Renal cortex interstitium (tissue), 11 donors: ENCODE measurements around the gene HAND2. TPM values are rescaled to one million over a fixed set of nuclear protein-coding genes. Genes with fewer than 3 reads are reported as not detected.

Experiments
- DNase-seq, 11 donors: peaks; one replicate each; pipeline ENCODE4 v3.0.0-alpha.2; 2013; ENCODE audit warnings: low read depth in 9 of 11, low spot score in 4 of 11; ENCODE audit errors: extremely low read depth in 1 of 11
- polyA plus RNA-seq, 3 donors: library from polyadenylated mRNA; unstranded; fragments of 120-200 nt; gene quantifications; one replicate each; pipeline ENCODE4 v1.2.1, GENCODE V29; 2013; ENCODE audit not compliant: insufficient read length in 3 of 3

HAND2 gene
- polyA plus RNA-seq, 3 donors: not detected

DNA sequence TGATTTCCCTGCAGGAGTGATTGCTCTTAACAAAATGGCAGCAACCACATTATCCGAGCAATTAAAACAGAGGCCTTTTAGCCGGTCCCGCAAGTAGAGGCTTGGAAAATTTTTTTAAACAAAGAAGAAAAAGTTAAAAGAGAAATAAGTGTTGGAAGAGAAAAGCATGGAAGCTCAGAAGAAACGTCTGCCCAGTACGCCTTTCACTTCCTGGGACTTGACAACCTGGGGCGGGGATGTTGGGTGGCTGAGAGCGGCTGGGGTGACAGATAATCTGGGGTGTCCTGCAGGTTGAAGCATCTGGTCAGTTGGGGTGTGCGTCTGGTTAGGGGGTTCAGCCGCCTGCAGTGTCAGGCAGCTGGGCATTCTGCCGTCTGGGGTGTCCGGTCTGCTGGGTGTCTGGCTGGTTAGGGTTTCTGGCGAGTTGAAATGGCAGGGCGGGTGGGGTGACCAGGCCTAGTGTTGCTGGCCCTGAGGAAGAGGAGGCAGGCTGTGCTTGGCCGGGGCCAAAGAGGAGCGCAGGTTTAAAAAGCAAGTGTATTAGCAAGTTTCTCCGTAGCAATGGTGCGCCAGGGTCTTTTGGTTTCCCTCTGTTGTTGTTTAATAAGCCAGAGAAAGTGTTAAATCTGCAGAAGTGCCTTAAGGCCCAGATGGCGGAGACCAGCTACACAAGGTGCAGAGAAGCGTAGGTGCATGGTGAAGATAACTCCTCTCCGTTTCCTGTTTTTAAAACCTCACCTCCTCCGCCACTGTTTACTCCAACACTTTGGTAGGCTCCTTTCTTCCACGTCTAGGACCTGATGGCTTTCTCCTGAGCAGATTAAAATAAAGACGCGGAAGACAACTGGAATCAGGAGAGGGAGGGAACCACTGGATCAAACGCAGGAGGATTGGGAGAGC is 5.6 kb downstream of the HAND2 start:
- DNase-seq: no peak

DNA sequence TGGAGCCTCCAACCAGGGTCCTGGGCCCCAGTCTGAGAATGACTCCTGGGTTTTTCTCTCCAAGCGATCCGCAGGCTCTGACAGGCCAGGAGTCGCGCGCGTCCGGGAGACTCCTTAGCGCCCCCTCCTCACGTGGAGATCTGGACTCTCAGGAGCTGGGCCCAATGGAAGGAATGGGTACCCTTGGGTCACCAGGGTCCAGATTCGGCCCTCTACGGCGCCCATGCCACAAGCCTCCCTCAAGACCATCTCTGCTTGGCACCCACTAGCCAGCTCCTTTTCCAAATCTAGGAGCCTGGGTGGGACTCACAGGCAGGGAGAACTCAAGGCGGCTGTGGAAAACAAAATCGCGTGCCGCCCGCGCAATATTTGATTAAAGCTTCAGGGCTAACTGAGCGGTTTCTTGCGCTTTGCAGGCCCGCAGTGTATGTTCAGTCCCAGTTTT is 7.1 kb downstream of the HAND2 start:
- no peak for DNase-seq

GRCh38 chr4:173522160-173522950 is 7.7 kb downstream of the HAND2 start:
- DNase-seq: peak in 4 of 11 donors; percentile 55 to 60 (median 57)

GRCh38 chr4:173521467-173522159 is 8.4 kb downstream of the HAND2 start:
- no peak for DNase-seq

DNA sequence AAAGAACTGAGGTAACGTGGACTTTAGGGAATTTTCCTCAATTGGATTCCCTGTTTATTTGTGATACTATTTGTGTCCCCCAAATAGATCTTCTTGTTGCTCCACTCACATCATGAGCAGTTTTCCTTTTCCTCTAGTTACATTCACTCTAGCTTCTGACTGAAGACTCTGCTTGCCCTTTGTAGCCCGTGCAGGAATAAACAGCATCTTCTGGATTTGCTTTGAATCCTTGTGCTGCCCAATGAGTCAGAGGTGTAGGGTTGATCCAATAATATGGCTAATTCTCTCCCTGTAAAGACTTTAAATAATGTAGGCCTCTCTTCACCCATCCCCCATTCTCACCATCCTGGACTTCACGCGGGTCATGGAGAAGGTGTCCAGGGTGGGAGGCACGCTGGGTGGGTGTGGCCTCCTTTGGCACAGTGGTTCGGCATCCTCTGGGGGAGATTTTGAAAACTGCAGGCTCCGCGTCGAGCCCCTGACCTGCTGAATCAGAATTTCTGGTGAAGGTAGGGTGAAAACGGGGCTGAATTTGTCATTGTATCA is 9.0 kb downstream of the HAND2 start:
- DNase-seq: no peak

DNA sequence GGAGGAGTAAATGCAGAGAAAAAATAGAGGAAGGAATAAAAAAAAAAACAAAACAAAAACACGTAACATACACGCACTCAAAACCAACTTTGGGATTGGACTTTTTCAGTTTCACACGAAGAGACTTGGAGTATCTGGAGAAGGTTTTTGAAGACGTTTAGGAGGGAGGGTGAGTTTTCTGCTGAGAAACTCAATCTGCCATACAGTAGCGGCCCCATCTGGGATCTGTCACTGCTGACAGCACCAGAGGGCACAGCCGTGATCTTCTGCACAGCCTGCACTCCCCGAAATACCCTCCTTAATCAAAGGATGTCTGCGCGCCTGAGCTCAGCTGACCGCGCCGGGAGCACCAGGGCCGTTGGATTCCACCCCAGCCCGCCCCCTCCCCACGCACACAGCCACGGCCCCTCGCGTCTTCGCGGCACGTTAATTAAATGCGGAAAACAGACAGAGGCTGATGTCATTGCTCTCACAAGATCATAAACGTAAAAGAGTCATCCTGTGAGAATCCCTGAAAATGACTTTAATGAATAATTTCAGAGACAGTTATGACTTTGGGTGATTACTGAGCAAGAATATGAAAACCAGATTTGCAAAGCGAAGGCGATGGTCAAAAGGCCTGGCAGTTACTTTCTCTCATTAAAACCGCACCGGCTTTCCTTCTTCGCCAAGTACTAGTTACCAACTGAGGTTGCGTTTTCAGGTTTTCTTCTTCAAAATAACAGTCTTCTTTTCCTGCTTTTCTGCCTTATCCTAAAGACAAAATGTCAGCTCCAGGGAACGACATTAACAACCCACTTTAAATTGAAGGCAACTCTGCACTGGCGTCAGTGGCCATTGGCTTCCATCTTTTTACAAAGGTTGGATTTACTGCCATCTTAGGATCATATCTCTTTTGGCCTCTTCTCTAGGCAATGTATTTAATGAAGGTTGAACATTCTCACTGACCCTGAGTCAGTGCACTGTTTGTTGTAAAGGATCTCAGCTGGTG is 10.6 kb downstream of the HAND2 start:
- DNase-seq: no peak

DNA sequence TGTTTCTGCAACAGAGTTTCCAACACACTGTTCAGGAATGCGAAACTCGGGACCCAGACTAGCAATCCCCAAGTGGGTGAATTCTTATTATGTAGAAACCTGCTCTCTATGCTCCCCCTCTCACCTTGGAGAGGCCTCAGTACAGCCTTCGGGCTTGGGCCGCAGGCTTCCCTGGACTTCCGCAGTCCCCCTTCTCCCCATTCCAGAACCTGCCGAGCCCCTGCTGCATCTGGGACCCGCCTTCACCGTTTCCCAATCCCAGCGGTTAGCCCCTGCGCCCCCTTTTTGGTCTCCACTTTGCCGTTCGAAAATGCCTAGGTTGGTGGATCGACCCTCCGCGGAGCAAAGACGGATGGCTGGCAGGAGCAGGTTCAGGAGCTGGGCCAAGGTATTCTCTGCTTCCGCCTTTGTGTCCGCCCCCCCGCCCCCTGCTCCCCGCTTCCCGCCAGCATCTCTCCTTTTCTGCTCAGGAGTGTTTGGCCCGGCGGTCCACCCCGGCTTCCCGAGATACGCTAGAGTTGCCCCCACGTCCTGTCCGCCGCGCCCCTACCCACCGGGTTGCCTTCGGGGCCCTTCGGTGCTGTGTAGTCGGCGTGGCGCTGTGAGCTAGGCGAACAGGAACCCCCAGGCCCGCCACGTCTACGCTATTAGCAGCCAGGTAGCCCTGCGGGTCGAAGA is 11.5 kb downstream of the HAND2 start:
- no peak for DNase-seq

GRCh38 chr4:173517781-173518424 is 12.1 kb downstream of the HAND2 start:
- DNase-seq: no peak

- no peak for DNase-seq
These were observed 13.2 kb downstream of the HAND2 start for GRCh38 chr4:173516621-173517524.

DNA sequence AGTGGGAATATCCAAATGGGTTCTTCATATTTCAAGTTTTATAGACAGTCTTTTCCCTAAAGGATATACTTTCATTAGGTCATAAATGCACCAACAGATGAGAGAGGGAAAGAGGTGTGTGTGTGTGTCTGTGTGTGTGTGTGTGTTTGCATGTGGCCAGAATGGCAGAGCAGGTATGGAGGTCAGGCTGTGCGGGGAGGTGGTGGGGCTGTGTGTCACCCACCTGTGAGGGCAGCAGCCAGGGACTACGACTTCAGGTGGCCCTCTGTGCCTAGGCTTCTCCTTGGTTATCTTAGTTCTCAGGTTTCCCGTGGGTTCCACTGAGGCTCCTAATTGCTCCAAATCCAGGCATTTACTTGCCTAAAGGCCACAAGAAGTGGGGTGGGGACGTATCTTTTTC is 14.6 kb downstream of the HAND2 start:
- no peak for DNase-seq

DNA sequence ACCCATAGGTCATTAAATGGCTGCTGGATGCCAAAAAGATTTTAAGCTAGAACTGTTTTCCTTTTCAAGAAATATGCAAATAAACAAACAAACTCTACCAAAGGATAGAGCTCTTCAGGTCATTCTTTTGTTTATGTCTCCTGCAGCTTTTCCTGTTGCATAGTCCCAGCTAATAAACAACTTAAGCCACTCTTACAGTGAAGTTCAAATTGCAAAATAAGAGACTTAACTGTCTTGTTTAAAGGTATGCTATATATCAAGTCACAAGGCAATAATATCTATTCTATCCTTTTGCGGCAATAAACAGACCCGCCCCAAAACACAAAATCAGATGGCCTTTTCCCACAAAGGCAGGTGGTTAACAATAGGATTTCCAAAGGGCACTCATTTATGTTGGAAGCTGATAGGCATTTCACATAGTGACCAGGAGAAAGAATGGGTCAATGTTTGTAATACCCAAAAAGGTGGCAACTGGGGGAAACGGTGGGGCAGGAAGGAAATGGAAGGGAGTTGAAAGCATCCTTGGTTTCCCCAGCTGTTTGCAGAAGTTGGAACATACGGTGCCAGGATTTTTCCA is 15.3 kb downstream of the HAND2 start:
- DNase-seq: no peak

GRCh38 chr4:173513651-173514050 is 16.4 kb downstream of the HAND2 start:
- no peak for DNase-seq

GRCh38 chr4:173511787-173512361 is 18.2 kb downstream of the HAND2 start:
- no peak for DNase-seq

GRCh38 chr4:173509036-173510001 is 20.7 kb downstream of the HAND2 start:
- no peak for DNase-seq
